NCI-H1048 (cell line): ENCODE measurements around the gene OR4C46.
"Not testable (repeated sequence)": the region's sequence is repeated elsewhere in the genome, so short reads cannot be mapped to it uniquely, and the experiment has no call there.

Source experiments
- DNase-seq: peaks from one replicate; lab custom pipeline; 2025; lab: John Stamatoyannopoulos, UW

Gene OR4C46

GRCh38 chr11:54603898-54604297 is at the start of gene OR4C46:
Gene OR4C46 (minus strand): TSS chr11:54603998. CDS start chr11:54603998, 0 bp downstream.
- no peak for DNase-seq

DNA sequence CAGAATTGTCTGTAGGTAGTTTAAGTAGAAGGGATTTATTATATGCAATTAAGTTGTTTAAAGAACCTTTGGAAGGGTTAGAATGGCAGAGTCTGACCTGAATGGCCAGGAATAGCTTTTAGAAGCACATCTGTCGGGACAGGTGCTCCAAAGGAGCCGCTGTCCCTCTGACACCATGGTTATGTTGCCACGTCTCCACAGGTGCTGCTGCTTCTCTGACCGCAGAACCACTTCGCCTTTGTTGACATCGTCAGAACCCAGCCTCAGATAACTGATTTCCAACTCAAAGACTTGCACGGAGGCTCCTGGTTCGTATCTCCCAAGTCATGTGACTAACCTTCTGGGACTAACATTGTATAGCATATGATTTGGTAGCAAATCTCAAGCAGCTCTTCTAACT is 41.8 kb upstream of the OR4C46 start:
- DNase-seq: not testable (repeated sequence)

- DNase-seq: not testable (repeated sequence)
Observed at GRCh38 chr11:54561439-54561838, 42.4 kb downstream of the OR4C46 start.

DNA sequence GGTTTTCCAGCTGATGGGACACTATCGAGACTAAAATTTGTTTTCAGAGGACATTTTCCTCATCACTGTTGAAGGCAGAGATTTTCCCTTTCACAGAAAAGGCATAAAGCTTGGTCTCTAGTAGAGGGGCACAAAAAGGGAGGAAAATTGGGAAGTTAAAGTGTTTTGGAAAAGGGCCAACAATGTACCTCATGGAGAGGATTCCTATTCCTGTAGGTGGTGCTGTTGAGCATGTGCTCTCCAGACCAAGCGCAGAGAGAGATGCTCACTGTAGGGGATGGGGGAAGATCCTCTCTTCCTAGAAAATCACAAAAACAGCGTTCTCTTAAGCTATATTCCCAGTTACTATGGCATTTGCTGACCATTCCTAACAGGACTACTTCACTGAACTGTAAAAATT is 44.9 kb downstream of the OR4C46 start:
- no peak for DNase-seq

DNA sequence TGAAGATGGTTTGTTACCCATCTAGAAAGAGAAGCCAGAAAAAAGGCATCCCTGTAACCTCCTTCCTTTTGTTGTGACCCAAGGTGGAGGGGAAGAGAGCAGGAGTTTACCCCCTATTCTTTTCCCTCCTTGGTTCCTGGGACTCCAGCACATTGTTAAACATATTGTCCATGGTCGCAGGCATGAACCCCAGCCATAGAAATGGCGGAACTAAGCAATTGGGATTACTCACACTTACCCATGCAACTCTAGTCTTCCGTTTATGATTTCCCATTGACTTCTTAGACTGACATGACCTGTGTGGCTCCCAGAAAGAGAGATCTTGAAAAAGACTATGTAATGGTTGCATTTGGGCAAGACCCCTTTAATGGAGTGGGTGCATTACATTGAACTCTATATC is 45.4 kb downstream of the OR4C46 start:
- DNase-seq: no peak
